Measurements from ENCODE around the gene MIDN.

- TF ChIP-seq POLR2A (IDR thresholded peaks at IDR 0.05; ENCODE audit: low read length) (no peak), GATA1 (IDR thresholded peaks at IDR 0.05; ENCODE audit: low read depth, low read length) (no peak)
Observed at GRCh38 chr19:1224047-1224825, 24.1 kb upstream of the MIDN start.
